Islet of Langerhans (tissue), 1 donor: Measurements from ENCODE around the gene USP20.

Experiments used
- FAIRE-seq: peaks from one replicate; lab custom pipeline; 2011; peaks lifted over from hg19 to GRCh38; lab: Jason Lieb, UNC

Gene USP20

DNA sequence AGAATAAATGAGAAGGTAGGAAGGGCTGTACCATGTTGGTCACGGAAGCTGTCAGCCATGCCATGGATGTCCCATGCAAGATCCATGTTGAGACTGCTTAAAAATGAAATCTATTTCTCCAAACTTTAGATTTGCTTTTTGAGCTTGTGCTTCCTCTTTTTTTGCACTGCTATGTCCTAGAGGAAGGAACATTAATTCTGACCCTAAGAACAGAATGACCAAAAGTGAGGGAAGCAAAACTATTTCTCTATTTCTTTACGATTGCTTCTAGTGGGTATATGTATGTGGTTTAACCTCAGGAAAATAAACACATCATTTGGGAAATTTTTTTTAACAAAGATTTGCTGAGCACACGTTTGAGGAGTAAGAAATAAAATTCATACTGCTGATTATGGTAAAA is 84.6 kb downstream of the USP20 start:
- FAIRE-seq = no peak

DNA sequence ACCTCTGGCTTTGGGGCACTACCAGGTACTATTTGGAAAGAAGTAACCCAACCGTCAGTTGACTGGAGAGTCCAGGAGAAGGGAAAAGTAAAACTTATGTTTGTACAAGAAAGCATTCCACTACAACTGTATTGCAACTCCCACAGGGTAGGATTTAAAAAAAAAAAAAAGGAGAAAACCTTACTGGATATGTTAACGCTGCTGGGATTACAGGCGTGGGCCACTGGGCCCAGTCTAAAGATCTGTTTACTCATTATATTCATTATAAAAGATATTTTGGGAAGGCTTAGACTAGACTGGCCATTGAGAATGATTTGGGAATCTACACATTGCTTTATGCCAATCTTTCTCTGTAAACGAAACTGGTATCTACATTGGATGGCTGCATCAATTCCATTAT is 86.6 kb downstream of the USP20 start:
- FAIRE-seq = no peak

DNA sequence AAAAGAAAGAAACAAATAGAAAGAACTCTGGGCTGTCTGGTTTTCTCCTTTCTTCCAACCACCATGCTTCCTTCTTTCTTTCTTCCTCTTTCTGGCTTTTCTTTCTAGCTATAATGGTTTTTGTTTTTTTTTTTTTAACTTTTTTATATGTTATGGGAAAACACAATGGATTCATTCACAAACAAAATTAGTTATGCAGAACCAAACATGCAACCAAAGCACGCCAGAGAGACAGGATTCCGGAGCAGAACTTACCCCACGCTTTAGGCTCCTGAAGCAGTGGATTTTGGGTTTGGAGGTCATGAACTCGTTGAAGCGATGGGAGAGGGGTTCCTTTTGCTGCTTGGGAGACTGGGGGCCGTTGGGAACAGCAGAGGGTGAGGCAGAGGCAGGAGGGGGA is 88.3 kb downstream of the USP20 start:
- FAIRE-seq = no peak

DNA sequence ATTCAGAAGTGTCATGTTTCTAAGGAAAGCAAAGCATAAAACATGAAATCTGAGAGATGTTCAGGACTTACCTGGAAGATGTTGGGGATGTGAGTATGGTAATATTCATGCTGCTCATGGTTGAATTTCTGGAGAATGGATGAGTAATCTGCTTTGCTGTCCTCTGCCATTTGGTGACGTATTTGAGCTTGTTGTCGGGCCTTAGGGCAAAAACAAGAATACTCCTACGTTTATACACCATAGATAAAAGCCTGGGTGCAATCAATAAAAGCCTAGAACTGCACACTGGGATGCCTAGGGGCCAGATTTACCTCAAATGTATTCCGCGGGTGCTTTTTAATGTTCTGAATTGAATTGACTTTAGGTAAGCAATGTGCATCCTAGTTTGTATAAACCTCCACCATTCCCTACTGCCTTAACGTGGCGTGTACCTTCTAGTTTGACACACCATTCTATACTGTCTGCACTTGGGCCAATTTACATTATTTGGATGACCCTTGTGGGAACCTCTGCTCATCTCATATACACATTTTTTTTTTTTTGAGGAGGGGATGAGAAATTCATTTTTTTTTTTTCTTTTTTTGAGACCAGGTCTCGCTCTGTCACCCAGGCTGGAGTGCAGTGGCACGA is 94.4 kb downstream of the USP20 start:
- FAIRE-seq = no peak

DNA sequence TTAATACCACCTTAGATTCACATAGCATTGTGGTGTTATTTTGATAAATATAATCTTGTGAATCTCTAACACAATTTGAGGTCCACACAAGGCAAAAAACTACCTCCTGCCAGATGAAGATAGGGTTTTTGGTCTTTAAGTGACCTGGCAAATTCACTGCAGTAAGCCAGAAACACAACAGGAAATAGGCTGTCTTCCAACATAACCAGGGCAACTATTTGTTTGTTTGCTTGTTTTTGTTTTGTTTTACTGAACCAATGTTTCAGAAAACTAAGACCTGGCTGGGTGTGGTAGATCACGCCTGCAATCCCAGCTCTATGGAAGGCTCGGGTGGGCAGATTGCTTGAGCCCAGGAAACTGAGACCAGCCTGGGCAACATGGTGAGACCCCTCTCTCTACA is 95.5 kb downstream of the USP20 start:
- no peak for FAIRE-seq
